DMS153 (cell line): ENCODE measurements around the gene NFIA.

Experiments
- DNase-seq: peaks from one replicate; lab custom pipeline; 2025; lab: John Stamatoyannopoulos, UW

Gene NFIA

DNA sequence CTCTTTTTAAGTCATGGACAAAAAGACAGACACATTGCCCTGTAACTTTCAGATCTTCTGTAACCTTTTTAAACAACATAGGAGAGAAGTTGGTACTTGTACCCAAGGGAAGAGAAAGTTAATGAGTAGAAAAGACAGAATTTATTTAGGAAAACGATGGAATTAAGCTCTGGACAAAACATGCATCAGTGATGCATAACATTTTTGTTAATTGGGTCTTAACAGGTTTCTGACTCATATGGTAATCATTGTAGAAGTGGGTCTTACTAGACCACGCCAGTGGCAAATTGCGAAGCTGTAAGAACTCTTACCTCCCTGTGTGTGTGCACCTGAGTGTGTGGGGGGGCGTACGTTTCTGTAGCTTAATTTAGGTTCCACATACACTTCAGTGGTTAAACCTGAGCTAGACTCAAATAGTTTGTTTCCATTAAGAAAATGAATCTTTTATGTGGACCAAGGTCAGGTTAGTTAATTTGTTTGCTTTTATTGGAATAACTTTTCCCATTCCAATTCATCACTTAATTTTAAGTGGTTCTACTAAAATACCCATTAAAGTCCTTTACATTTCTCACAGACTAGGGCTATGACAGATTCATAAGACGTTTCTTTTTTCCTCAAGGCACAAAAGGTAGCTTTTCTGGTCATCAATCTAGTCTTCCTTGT lies 48.1 kb downstream of the NFIA start:
- no peak for DNase-seq

- DNase-seq: no peak
These were observed 48.9 kb downstream of the NFIA start for GRCh38 chr1:61131248-61131647.

- DNase-seq: no peak
These were observed 49.4 kb downstream of the NFIA start for GRCh38 chr1:61131716-61132115.

DNA sequence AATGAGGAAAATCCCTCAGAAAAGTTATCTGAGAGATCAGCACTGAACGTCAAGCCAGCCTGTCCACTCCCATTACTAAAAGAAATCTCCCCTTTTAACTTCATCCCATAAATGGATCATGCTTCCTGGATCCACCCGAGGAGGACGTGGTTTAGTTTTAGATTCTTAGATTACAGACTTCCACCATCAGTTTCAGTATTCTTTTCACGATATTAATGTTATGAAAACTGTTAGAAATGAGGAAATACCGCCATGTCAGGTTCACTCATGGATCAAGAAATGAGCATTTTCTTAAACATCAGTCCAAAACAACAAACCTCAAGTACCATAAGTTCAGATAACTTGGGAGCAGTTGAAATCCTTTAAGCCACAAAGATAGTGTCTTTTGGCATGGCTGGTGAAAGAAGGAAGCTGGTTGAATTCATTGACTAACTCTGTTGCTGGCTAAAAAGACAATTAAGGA lies 49.8 kb downstream of the NFIA start:
- DNase-seq: no peak

- no peak for DNase-seq
These were observed 50.4 kb downstream of the NFIA start for GRCh38 chr1:61132645-61133334.

DNA sequence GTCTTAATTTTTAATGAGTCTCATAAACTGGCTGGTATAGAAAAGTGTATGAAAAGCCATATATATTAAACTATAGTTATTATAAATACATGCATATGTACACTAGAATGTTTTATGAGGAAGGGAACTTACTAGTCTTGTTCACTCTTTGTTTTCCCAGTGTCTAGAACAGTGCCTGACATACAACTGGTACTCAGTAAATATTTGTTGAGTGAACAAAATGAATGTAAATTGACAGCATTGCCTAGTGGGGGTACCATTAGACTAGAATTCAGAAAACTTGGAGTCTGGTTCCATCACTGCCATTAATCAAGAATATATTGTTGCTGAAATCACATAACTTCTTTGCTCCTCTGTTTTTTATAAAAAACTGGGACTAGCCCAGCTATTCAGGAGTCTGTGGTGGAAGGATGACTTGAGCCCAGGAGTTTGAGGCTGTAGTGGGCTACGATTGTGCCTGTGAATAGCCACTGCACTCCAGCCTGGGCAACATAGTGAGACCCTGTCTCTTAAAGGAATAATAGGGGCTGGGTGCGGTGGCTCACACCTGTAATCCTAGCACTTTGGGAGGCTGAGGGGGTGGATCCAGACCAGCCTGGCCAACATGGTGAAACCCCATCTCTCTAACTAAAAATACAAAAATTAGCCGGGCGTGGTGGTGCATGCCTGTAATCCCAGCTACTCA lies 51.1 kb downstream of the NFIA start:
- no peak for DNase-seq

- no peak for DNase-seq
These were observed 52.9 kb downstream of the NFIA start for GRCh38 chr1:61135291-61135690.

GRCh38 chr1:61138305-61138704 lies 55.9 kb downstream of the NFIA start:
- no peak for DNase-seq

DNA sequence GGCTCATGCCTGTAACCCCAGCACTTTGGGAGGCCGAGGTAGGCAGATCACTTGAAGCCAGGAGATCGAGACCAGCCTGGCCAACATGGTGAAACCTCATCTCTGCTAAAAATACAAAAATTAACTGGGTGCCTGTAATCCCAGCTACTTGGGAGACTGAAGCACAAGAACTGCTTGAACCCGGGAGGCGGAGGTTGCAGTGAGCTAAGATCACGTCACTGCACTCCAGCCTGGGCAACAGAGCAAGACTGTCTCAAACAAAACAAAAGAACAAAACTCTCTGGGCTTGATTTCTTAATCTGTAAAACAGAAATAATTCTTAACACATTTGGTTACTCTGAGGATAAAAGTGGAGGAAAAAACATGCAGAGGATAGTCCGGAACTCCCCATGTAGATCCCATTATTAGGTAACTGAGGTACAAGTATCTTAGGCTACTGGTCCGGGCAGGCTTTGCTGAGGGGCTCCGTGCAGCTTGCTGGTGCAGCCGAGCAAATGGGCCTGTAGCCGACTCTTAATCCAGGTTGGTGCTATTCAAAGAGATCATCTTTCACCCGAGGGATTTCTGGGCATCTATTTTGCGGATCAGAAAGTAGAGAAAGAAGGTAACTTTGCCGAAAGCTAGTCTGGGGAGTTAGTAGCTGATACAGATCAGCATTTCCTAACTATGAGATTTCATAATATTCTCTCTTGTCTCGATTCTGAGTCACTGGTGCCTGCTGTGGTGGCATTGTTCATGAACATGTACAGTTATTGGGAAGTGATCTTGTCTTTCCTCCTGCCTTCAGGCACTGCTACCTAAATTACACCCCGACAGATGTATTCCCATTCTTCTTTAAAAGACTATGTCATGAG lies 56.8 kb downstream of the NFIA start:
- DNase-seq: no peak

- no peak for DNase-seq
These were observed 57.6 kb downstream of the NFIA start for GRCh38 chr1:61139775-61140549.

DNA sequence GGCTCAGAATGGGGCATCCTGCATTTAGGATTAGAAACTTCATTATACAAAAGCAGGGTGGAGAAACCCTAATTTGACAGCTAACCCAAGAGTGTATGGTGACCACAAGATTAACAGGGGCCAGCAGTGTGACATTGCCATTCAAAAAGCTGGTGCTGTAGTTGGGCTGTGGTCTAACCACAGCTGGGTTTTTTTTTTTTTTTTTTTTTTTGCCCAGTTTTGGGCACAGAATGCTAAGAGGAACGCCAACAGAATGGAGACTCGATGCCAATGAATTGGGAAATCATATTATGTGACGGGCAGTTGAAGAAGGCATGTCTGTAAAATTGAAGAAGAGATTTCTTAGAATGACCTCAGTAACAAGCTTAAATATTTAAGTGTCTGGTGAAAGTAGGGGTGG lies 58.4 kb downstream of the NFIA start:
- DNase-seq: no peak

GRCh38 chr1:61141288-61142042 lies 59.1 kb downstream of the NFIA start:
- peak; percentile 62 for DNase-seq

DNA sequence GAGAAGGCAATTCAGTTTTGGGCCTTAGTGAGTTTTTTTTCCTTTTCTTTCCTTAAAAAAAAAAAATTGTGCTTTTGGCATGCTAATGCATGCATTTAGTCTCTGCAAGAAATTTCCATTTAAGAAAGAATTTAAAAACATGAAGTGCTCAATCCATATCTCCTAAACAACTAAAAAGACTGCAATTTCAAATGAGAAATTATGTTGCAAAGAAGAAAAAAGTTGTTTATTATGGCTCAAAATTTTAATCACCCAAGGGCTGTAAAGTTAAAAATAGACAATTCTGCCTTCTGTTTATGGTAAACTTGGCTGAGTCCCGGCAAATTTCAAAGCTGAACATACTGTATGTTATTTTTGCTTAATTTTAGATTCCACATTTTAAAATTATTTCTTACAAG lies 59.7 kb downstream of the NFIA start:
- no peak for DNase-seq

DNA sequence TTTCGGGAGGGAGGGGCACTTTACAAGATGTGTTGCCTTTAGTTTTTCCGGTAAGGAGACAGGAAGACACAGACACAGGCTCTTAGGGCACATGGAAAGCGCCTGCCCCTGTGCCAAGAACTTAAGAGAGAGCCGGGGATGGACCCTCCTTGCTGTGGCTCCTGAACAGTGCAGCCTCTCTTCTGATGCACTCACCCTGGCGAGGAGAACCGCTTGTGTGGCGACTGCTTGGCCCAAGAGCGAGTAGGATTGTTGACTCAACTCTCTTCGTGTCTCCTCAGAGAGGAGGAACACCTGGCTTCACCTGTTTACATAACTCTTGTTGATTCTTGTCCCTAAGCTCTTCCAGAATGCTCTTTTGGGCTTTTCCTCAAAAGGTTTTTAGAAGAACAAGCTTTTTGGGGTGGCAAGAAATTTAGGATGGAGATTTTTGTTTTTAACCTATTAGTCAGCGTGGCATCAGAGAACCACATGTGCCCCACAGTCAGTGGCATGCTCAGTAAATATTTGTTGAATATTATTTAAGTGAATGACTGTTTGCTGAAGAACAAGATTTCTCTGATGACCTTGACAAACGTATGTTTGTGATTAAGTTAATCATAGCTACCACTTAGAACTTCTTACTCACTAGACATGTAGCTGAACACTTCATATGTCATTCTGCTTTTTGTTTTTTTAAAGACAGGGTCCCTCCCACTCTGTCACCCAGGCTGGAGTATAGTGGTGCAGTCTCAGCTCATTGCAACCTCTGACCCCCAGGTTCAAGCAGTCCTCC lies 60.6 kb downstream of the NFIA start:
- DNase-seq: peak; percentile 65

DNA sequence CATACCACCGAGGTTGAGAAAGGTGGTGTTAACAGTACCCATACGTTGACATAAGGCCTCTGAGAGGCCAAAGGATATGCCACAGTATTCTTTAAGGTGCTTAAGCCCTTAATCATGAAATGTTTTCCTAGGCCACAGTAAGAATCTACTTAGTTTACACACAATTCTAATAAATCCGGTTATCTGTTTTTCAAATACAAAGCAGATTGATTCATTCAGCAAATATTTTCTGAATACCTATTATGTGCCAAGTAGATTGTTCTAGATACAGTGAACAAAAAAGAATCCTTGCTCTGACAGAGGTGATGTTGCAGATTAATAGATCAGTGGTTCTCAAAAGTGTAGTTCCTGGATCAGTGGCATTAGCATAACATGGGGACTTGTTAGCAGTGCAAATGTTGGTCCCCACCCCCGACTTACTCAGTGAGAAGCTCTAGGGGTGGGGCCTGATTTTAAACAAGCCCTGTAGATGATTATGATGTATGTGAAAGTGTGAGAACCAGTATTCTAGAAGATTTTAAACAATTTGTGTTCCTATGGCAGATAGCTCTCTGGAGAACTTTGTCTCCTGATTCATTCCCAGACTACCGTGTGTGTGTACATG lies 61.6 kb downstream of the NFIA start:
- no peak for DNase-seq

DNA sequence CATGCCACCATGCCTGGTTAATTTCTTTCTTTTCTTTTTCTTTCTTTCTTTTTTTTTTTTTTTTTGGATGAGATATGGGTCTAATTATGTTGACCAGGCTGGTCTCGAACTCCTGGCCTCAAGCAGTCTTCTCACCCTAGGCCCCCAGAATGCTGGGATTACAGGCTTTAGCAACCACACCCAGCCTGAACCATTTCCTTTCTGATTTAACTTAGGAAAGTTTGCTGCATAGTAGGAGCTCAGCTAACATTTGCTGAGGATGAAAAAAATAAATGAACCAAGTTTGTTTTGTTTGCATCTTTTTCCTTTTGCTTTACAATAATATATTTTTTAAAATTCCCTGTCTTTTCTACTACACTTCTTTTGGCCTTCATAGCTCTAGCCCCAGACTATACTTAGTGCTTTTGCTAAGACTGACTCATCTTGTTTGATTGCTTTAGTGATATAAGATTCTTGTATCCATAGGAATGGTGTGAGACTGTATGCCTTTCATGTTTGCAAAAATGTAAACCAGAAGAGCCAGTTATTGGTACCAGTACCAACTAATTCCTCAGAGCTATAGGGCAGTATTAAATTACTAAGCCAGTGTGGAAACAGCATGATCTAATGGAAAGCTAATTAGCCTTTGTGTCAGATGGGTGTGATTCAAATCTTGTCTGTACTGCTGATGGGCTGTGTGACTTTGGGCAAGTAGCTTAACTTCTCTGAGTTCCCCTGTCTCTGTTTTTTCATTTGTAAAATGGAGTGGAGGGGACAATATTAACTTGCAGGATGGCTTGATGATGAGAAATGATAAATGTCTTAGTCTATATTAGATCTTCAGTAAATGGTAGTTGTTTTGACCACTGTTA lies 66.9 kb downstream of the NFIA start:
- no peak for DNase-seq

- no peak for DNase-seq
These were observed 69.2 kb downstream of the NFIA start for GRCh38 chr1:61151565-61151964.

GRCh38 chr1:61152066-61152465 lies 69.7 kb downstream of the NFIA start:
- DNase-seq: no peak
